ENCODE results near the gene CACNA1H.

Gene CACNA1H

DNA sequence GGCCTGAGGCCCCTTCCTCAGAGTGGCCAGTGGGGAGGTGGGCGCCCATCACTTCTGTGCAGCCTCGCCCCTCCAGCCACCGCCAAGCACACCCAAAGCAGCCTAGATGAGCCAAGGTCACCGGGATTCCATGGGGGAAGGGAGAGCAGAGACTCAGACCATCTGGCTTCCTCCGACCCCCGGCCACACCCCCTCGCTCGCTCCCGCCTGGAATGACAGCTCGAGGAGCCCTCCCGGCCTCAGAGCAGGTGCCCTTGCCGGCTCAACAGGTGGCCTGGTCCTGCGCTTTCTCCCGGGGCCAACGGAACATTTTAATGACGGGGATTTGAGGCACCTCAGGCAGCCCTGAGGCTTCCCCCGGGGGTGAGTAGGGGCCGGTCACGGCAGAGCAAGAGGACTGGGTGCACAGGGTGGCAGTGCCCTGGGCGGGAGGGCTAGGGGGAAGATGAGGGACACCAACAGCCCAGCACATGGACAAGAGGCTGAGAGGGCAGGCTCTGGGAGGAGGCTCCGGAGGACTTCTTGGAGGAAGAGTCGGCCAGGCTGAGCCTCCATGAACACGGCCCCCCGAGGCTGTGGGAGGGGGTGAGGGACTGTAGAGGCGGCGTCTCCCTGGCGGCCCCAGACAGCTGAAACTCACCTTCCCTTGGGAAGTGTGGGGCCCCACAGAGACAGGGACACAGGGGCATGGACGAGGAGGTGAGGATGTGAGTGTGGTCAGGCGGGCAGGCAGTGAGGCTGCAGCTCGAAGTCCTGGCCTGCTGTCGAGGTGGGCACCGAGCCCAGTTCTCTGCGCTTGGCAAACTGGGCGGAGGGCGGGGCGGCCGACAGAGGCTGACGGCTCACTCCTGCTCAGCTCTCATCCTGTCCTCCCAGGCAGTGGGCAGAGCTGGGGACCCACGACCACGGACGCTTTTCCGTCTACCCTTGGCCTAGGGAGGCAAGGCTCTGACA, 44.3 kb upstream of the CACNA1H start:
- TF ChIP-seq, protein P1, sequence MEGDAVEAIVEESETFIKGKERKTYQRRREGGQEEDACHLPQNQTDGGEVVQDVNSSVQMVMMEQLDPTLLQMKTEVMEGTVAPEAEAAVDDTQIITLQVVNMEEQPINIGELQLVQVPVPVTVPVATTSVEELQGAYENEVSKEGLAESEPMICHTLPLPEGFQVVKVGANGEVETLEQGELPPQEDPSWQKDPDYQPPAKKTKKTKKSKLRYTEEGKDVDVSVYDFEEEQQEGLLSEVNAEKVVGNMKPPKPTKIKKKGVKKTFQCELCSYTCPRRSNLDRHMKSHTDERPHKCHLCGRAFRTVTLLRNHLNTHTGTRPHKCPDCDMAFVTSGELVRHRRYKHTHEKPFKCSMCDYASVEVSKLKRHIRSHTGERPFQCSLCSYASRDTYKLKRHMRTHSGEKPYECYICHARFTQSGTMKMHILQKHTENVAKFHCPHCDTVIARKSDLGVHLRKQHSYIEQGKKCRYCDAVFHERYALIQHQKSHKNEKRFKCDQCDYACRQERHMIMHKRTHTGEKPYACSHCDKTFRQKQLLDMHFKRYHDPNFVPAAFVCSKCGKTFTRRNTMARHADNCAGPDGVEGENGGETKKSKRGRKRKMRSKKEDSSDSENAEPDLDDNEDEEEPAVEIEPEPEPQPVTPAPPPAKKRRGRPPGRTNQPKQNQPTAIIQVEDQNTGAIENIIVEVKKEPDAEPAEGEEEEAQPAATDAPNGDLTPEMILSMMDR (IDR thresholded peaks at IDR 0.05; ENCODE audit: control insufficient read depth, extremely low read depth, insufficient read depth) = no peak

DNA sequence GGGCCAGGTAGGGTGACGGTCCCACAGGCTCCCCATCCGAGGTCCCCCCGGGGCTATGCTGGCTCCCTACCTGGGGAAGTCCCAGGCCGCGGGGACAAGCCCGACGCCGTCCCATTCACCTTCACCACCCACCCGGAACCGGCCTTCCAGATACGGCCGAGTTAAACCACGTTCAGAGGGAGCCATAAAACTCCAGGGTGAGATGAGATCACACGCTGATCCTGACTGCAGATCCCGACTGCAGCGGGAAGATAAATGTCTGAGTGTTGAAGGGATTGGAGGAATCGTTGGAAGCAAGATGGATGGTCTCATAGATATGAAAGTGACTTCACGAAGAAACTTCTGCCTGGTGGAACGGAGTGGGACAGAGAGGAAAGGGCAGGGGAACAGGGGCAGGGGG, 43.3 kb upstream of the CACNA1H start:
- TF ChIP-seq, protein P1 (IDR thresholded peaks at IDR 0.05; ENCODE audit: control insufficient read depth, extremely low read depth, insufficient read depth) = no peak
- H3K4me3 ChIP-seq (ENCODE audit: low read depth, low read length) = no peak overlapping the region
- DNase-seq (ENCODE audit: low read depth) = no peak

More for the DNA sequence above, 44.3 kb upstream of the CACNA1H start:
- no peak overlapping the region for H3K4me3 ChIP-seq (ENCODE audit: low read depth, low read length)
- peak; percentile 42 for DNase-seq (ENCODE audit: low read depth)

DNA sequence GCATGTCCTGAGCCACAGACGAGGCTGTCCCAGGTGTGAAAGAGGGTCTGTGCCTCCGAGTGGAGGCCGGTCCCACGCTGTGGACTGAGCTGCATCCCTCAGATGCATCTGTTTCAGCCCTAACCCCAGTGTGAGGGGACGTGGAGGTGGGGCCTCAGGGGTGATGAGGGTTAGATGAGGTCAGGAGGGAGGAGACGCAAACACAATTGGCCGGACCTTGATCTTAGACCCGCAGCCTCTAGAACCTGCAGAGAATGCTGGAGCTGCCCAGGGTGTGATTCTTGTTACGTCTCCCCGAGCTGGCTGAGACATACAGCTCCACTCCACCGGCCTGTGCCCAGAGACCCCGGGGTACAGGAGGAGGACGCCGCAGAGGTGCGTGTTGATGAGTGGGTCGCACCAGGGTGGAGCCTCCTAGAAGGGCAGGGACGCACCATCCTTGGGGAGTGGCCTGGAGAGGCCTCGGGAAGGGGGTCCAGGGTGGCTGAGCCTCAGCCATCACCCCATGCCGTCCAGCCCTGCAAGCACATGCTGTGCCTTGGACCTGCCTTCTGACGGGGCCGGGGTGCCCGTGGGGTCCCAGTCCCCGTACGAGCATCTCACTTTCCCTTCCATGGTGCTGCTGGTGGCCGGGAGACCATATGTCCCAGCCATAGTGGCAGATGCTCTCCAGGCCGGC, 40.3 kb upstream of the CACNA1H start:
- TF ChIP-seq, protein P1 (IDR thresholded peaks at IDR 0.05; ENCODE audit: control insufficient read depth, extremely low read depth, insufficient read depth) = no peak
- no peak for DNase-seq (ENCODE audit: low read depth)
- no peak overlapping the region for H3K4me3 ChIP-seq (ENCODE audit: low read depth, low read length)

DNA sequence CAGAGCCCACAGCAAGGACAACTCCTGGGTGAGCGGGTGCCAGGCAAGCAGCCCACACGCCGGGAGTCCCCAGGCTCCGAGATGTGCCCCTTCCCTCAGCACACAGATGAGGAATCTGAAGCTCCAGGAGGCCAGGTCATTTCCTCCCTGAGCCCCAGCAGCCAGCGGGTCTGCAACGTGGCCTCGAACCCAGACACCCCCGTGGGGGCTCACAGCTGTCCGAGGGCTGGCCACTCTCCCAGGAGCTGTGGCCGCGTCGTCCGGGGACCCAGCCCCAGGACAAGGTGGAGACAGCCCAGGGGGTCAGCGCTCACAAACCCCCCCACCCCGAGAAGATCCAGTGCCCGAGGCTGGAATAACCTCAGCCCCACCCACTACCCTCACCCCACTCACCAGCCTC, 39.4 kb upstream of the CACNA1H start:
- DNase-seq (ENCODE audit: low read depth) = no peak
- TF ChIP-seq, protein P1 (IDR thresholded peaks at IDR 0.05; ENCODE audit: control insufficient read depth, extremely low read depth, insufficient read depth) = no peak
- H3K4me3 ChIP-seq (ENCODE audit: low read depth, low read length) = no peak overlapping the region

DNA sequence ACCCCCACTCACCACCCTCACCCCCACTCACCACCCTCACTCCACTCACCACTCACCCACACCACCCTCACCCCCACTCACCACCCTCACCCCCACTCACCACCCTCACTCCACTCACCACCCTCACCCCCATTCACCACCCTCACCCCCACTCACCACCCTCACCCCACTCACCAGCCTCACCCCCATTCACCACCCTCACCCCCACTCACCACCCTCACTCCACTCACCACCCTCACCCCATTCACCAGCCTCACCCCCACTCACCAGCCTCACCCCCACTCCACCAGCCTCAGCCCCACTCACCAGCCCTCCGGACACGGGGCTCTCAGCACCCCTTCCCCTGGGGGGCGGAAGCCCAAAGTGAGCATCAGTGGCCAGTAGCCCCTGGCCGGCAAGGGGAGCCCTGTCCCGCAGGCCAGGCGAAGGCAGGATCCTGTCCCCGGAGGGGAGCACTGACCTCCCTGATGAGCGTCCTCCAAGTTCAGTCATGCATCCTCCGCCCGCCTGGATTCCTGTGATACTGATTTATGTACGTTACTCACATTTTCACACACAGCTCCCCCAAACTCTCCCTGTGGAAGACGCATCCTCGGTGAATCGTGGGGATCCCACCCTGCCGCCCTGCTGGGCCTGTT, 38.9 kb upstream of the CACNA1H start:
- TF ChIP-seq, protein P1 (IDR thresholded peaks at IDR 0.05; ENCODE audit: control insufficient read depth, extremely low read depth, insufficient read depth) = no peak
- no peak for DNase-seq (ENCODE audit: low read depth)
- H3K4me3 ChIP-seq (ENCODE audit: low read depth, low read length) = no peak overlapping the region

DNA sequence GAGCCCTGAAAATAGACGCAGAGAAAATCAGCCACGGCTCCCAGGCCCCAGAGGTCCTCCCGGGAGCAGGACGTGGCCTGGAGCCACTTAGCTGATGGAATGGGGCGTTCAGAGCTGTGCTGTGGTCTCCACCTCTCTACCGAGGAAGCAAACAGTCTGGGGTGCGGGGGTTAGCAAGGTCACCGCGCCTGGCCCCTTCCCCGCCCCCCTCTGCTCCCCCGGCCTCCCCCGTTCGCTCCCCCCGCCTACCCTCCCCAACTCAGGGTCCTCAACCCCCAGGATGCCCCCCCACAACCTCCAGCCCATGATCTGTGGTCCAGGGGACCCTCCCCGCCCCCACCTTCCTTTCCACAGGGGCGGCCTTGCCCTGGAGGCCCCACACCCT, 36.2 kb upstream of the CACNA1H start:
- TF ChIP-seq, protein P1 (IDR thresholded peaks at IDR 0.05; ENCODE audit: control insufficient read depth, extremely low read depth, insufficient read depth) = no peak
- no peak for DNase-seq (ENCODE audit: low read depth)
- no peak overlapping the region for H3K4me3 ChIP-seq (ENCODE audit: low read depth, low read length)
